ENCODE data around the gene P2RX2. TPM values are rescaled to one million over a fixed set of nuclear protein-coding genes. Genes with fewer than 3 reads are reported as not detected.
"Not testable (repeated sequence)": the region's sequence is repeated elsewhere in the genome, so short reads cannot be mapped to it uniquely, and the experiment has no call there.

Gene P2RX2
- total and polyA plus RNA-seq, 4 experiments from 2014 or later: not detected

- POLR2A ChIA-PET (ENCODE audit: partially characterized antibody); H3K36me3 ChIP-seq (ENCODE audit: insufficient read depth, low read length); DNase-seq; H3K27me3 ChIP-seq (ENCODE audit: insufficient read depth, low read length); H3K9me3 ChIP-seq (ENCODE audit: control insufficient read depth in 1 of 2, low read length in 2 of 2); intact Hi-C loops (cut with micrococcal nuclease); H3K27ac ChIP-seq (ENCODE audit: low read depth, low read length); H3K36me3 Mint-ChIP-seq; H3K9me3 Mint-ChIP-seq; H3K4me3 ChIP-seq (ENCODE audit: low read length in 2 of 2): not testable (repeated sequence)
- Mint-ChIP-seq H3K27me3 (peaks cover 17 to 34% of the 10 kb centered on the region in 2 donors), H3K4me1 (peaks cover 11 to 37% (median 28%) of the 10 kb centered on the region in 4 donors), H3K27ac (peak overlapping the region in 3 of 7 donors; percentile 17 to 77 (median 43)), H3K4me3 (peak overlapping the region; percentile 63 to 90 (median 77))
- peaks cover 11% of the 10 kb centered on the region for H3K4me1 ChIP-seq (ENCODE audit: insufficient read depth, low read length)
- CTCF ChIA-PET (ENCODE audit: partially characterized antibody): interaction anchor here (1.8 kb wide), 1 partner anchor 15 kb away, joined by 6 read pairs; no protein-coding TSS in a partner anchor
Observed at GRCh38 chr12:132599502-132599901, 19.1 kb upstream of the P2RX2 start.

GRCh38 chr12:132600048-132601032 lies 18.2 kb upstream of the P2RX2 start:
- CTCF ChIA-PET (ENCODE audit: partially characterized antibody): interaction anchor here (1.0 to 1.8 kb wide), 3 partner anchors 9 to 15 kb away, joined by 3 to 6 read pairs (median 5); partner anchors contain the start of gene LRCOL1
- Mint-ChIP-seq H3K9me3 (peaks cover 0 to 8% (median 0%) of the 10 kb centered on the region in 8 donors), H3K27me3 (peaks cover 23 to 34% of the 10 kb centered on the region in 2 donors), H3K4me3 (peak overlapping the region; percentile 74 to 90 (median 84)), H3K27ac (peak overlapping the region in 4 of 7 donors; percentile 43 to 62 (median 52)), H3K36me3 (no peaks in the 10 kb centered on the region), H3K4me1 (peaks cover 11 to 37% (median 28%) of the 10 kb centered on the region in 4 donors)
- Histone ChIP-seq H3K36me3 (ENCODE audit: insufficient read depth, low read length) (no peaks in the 10 kb centered on the region), H3K9me3 (ENCODE audit: control insufficient read depth in 1 of 2, low read length in 2 of 2) (no peaks in the 10 kb centered on the region), H3K27me3 (ENCODE audit: insufficient read depth, low read length) (peaks cover 5% of the 10 kb centered on the region), H3K27ac (ENCODE audit: low read depth, low read length) (no peak overlapping the region), H3K4me1 (ENCODE audit: insufficient read depth, low read length) (peaks cover 11% of the 10 kb centered on the region), H3K4me3 (ENCODE audit: low read length in 2 of 2) (peak overlapping the region in 1 of 2 donors; percentile 10)
- DNase-seq: peak in 4 of 5 donors; percentile 26 to 36 (median 31)
- intact Hi-C loops (cut with micrococcal nuclease): loop anchor here (2.0 kb wide), 1 partner anchor 14 kb away; no protein-coding TSS in a partner anchor
- POLR2A ChIA-PET (ENCODE audit: partially characterized antibody): no interaction called here

- H3K9me3 Mint-ChIP-seq: peaks cover 0 to 8% (median 0%) of the 10 kb centered on the region in 8 donors
- Histone ChIP-seq H3K4me3 (ENCODE audit: low read length in 2 of 2) (peak overlapping the region in 1 of 2 donors; percentile 10), H3K9me3 (ENCODE audit: control insufficient read depth in 1 of 2, low read length in 2 of 2) (no peaks in the 10 kb centered on the region), H3K27ac (ENCODE audit: low read depth, low read length) (no peak overlapping the region), H3K36me3 (ENCODE audit: insufficient read depth, low read length) (no peaks in the 10 kb centered on the region), H3K4me1 (ENCODE audit: insufficient read depth, low read length) (peaks cover 11% of the 10 kb centered on the region), H3K27me3 (ENCODE audit: insufficient read depth, low read length) (peaks cover 5% of the 10 kb centered on the region)
- intact Hi-C loops (cut with micrococcal nuclease): loop anchor here (2.0 kb wide), 1 partner anchor 13 kb away; no protein-coding TSS in a partner anchor
- H3K4me1 Mint-ChIP-seq: peaks cover 11 to 37% (median 28%) of the 10 kb centered on the region in 4 donors
- ChIA-PET CTCF (ENCODE audit: partially characterized antibody) (interaction anchor here (1.0 to 1.5 kb wide), 2 partner anchors 8 to 13 kb away, joined by 3 to 5 read pairs; partner anchors contain the start of gene LRCOL1), POLR2A (ENCODE audit: partially characterized antibody) (no interaction called here)
- peak overlapping the region in 3 of 7 donors; percentile 42 to 57 (median 46) for H3K27ac Mint-ChIP-seq
- H3K36me3 Mint-ChIP-seq: no peaks in the 10 kb centered on the region
- no peak for DNase-seq
- peak overlapping the region; percentile 74 to 90 (median 84) for H3K4me3 Mint-ChIP-seq
- peaks cover 24 to 34% of the 10 kb centered on the region in 2 donors for H3K27me3 Mint-ChIP-seq
Observed at GRCh38 chr12:132601171-132601883, 17.2 kb upstream of the P2RX2 start.

- peak overlapping the region in 1 of 8 donors; percentile 25 for H3K4me3 Mint-ChIP-seq
- Histone ChIP-seq H3K4me3 (ENCODE audit: low read length in 2 of 2) (no peak overlapping the region), H3K36me3 (ENCODE audit: insufficient read depth, low read length) (no peaks in the 10 kb centered on the region), H3K27me3 (ENCODE audit: insufficient read depth, low read length) (peaks cover 5% of the 10 kb centered on the region), H3K9me3 (ENCODE audit: control insufficient read depth in 1 of 2, low read length in 2 of 2) (no peaks in the 10 kb centered on the region), H3K27ac (ENCODE audit: low read depth, low read length) (no peak overlapping the region), H3K4me1 (ENCODE audit: insufficient read depth, low read length) (peaks cover 5% of the 10 kb centered on the region)
- intact Hi-C loops (cut with micrococcal nuclease): no loop called here
- ChIA-PET CTCF (ENCODE audit: partially characterized antibody) (no interaction called here), POLR2A (ENCODE audit: partially characterized antibody) (no interaction called here)
- H3K9me3 Mint-ChIP-seq: peaks cover 0 to 7% (median 0%) of the 10 kb centered on the region in 8 donors
- peaks cover 5 to 30% (median 22%) of the 10 kb centered on the region in 4 donors for H3K4me1 Mint-ChIP-seq
- H3K27ac Mint-ChIP-seq: no peak overlapping the region
- DNase-seq: no peak
- peaks cover 22 to 33% of the 10 kb centered on the region in 2 donors for H3K27me3 Mint-ChIP-seq
- no peaks in the 10 kb centered on the region for H3K36me3 Mint-ChIP-seq
Observed at GRCh38 chr12:132602572-132603239, 15.9 kb upstream of the P2RX2 start.

GRCh38 chr12:132603240-132604150 lies 15.1 kb upstream of the P2RX2 start:
- Mint-ChIP-seq H3K36me3 (no peaks in the 10 kb centered on the region), H3K27me3 (peaks cover 23 to 37% of the 10 kb centered on the region in 2 donors), H3K9me3 (peaks cover 0 to 6% (median 0%) of the 10 kb centered on the region in 8 donors), H3K27ac (no peak overlapping the region), H3K4me1 (peaks cover 5 to 28% (median 21%) of the 10 kb centered on the region in 4 donors), H3K4me3 (peak overlapping the region in 1 of 8 donors; percentile 25)
- Histone ChIP-seq H3K9me3 (ENCODE audit: control insufficient read depth in 1 of 2, low read length in 2 of 2) (no peaks in the 10 kb centered on the region), H3K36me3 (ENCODE audit: insufficient read depth, low read length) (no peaks in the 10 kb centered on the region), H3K4me3 (ENCODE audit: low read length in 2 of 2) (no peak overlapping the region), H3K27me3 (ENCODE audit: insufficient read depth, low read length) (peaks cover 5% of the 10 kb centered on the region), H3K4me1 (ENCODE audit: insufficient read depth, low read length) (peaks cover 4% of the 10 kb centered on the region), H3K27ac (ENCODE audit: low read depth, low read length) (no peak overlapping the region)
- POLR2A ChIA-PET (ENCODE audit: partially characterized antibody): no interaction called here
- CTCF ChIA-PET (ENCODE audit: partially characterized antibody): no interaction called here
- no peak for DNase-seq
- intact Hi-C loops (cut with micrococcal nuclease): no loop called here

GRCh38 chr12:132604151-132604618 lies 14.4 kb upstream of the P2RX2 start:
- Mint-ChIP-seq H3K27me3 (peaks cover 26 to 40% of the 10 kb centered on the region in 2 donors), H3K36me3 (no peaks in the 10 kb centered on the region), H3K4me1 (peaks cover 2 to 24% (median 18%) of the 10 kb centered on the region in 4 donors), H3K4me3 (no peak overlapping the region), H3K27ac (no peak overlapping the region), H3K9me3 (peaks cover 0 to 6% (median 0%) of the 10 kb centered on the region in 8 donors)
- POLR2A ChIA-PET (ENCODE audit: partially characterized antibody): no interaction called here
- no peak for DNase-seq
- CTCF ChIA-PET (ENCODE audit: partially characterized antibody): interaction anchor here (0.5 kb wide), 1 partner anchor 12 kb away, joined by 3 read pairs; no protein-coding TSS in a partner anchor
- intact Hi-C loops (cut with micrococcal nuclease): no loop called here
- Histone ChIP-seq H3K36me3 (ENCODE audit: insufficient read depth, low read length) (no peaks in the 10 kb centered on the region), H3K9me3 (ENCODE audit: control insufficient read depth in 1 of 2, low read length in 2 of 2) (no peaks in the 10 kb centered on the region), H3K27ac (ENCODE audit: low read depth, low read length) (no peak overlapping the region), H3K27me3 (ENCODE audit: insufficient read depth, low read length) (peaks cover 5% of the 10 kb centered on the region), H3K4me1 (ENCODE audit: insufficient read depth, low read length) (peaks cover 4% of the 10 kb centered on the region), H3K4me3 (ENCODE audit: low read length in 2 of 2) (no peak overlapping the region)
